Neural progenitor cell (in vitro differentiated cells): Measurements from ENCODE around the gene CNGA2. TPM values are rescaled to one million over a fixed set of nuclear protein-coding genes. Genes with fewer than 3 reads are reported as not detected.

Experiments used
- DNase-seq: peaks from one replicate; pipeline ENCODE4 v3.0.0-alpha.2; 2016; ENCODE audit warnings: low spot score
- H2AFZ ChIP-seq: fragments of 200-600 bp; sonication (generic); replicated peaks from 2 replicates; pipeline ENCODE4 v1.6.1; 2016; ENCODE audit warnings: antibody characterized with exemption
- H3F3A ChIP-seq: fragments of 200-600 bp; sonication (generic); 2 replicates; pipeline ENCODE4 v1.6.1; 2016; ENCODE audit warnings: antibody characterized with exemption, low read depth
- H3K27ac ChIP-seq: fragments of 200-600 bp; sonication (generic); 2 replicates; pipeline ENCODE4 v1.5.1; 2016; ENCODE audit warnings: mild to moderate bottlenecking
- H3K27me3 ChIP-seq: fragments of 200-600 bp; sonication (generic); 2 replicates; pipeline ENCODE4 v1.6.1; 2016; ENCODE audit warnings: mild to moderate bottlenecking, moderate library complexity
- H3K36me3 ChIP-seq: fragments of 200-600 bp; sonication (generic); 2 replicates; pipeline ENCODE4 v1.5.1; 2016
- H3K4me1 ChIP-seq: fragments of 200-600 bp; sonication (generic); 2 replicates; pipeline ENCODE4 v1.6.1; 2016; ENCODE audit warnings: mixed run types
- H3K4me2 ChIP-seq: fragments of 200-600 bp; sonication (generic); 2 replicates; pipeline ENCODE4 v1.6.1; 2016
- H3K4me3 ChIP-seq: fragments of 200-600 bp; sonication (generic); 2 replicates; pipeline ENCODE4 v1.5.1; 2016
- H3K79me2 ChIP-seq: fragments of 200-600 bp; sonication (generic); 2 replicates; pipeline ENCODE4 v1.6.1; 2016; ENCODE audit warnings: low read depth
- H3K9ac ChIP-seq: fragments of 200-600 bp; sonication (generic); 2 replicates; pipeline ENCODE4 v1.6.1; 2016
- H3K9me3 ChIP-seq: fragments of 200-600 bp; sonication (generic); 2 replicates; pipeline ENCODE4 v1.5.1; 2016; ENCODE audit warnings: low read depth
- H4K20me1 ChIP-seq: fragments of 200-600 bp; sonication (generic); 2 replicates; pipeline ENCODE4 v1.6.1; 2016; ENCODE audit warnings: low read depth
- H3K27ac Mint-ChIP-seq: 3 replicates; pipeline ENCODE4 v1.8.0; 2021; ENCODE audit warnings: mixed read lengths
- H3K27me3 Mint-ChIP-seq: 2 replicates; pipeline ENCODE4 v1.8.0; 2022; ENCODE audit warnings: low read depth, mild to moderate bottlenecking, inconsistent platforms, moderate library complexity, mixed read lengths; ENCODE audit not compliant: insufficient read depth
- H3K36me3 Mint-ChIP-seq: 3 replicates; pipeline ENCODE4 v1.8.0; 2021; ENCODE audit warnings: mixed read lengths
- H3K4me1 Mint-ChIP-seq: 3 replicates; pipeline ENCODE4 v1.8.0; 2021; ENCODE audit warnings: mixed read lengths
- H3K4me3 Mint-ChIP-seq: 3 replicates; pipeline ENCODE4 v1.8.0; 2021; ENCODE audit warnings: mild to moderate bottlenecking, moderate library complexity, mixed read lengths
- H3K9me3 Mint-ChIP-seq: 3 replicates; pipeline ENCODE4 v1.8.0; 2020; ENCODE audit warnings: mixed read lengths
- CTCF ChIP-seq: fragments of 200-600 bp; sonication (generic); IDR thresholded peaks from 2 replicates; pipeline ENCODE4 v1.5.1; 2017; ENCODE audit warnings: antibody characterized with exemption, mild to moderate bottlenecking
- EZH2 ChIP-seq: fragments of 200-600 bp; sonication (generic); IDR thresholded peaks from 2 replicates; pipeline ENCODE4 v1.6.1; 2017; ENCODE audit warnings: antibody characterized with exemption, mild to moderate bottlenecking, moderate library complexity
- EZH2phosphoT487 ChIP-seq: fragments of 200-600 bp; sonication (generic); IDR thresholded peaks from 2 replicates; pipeline ENCODE4 v1.6.1; 2017; ENCODE audit warnings: antibody characterized with exemption
- total RNA-seq: library from RNA; depleted of rRNA; stranded (reverse); fragments of >200 nt; gene quantifications from 2 replicates; pipeline ENCODE4 v1.2.3, GENCODE V29; 2015; ENCODE audit warnings: low replicate concordance

CNGA2 gene
- total RNA-seq, 1 donor from 2014 or later = not detected

- Histone ChIP-seq H3K27me3 (no peaks in the 10 kb centered on the region), H3K79me2 (no peaks in the 10 kb centered on the region), H3K27ac (no peak overlapping the region), H4K20me1 (no peaks in the 10 kb centered on the region), H3K9me3 (no peaks in the 10 kb centered on the region), H2AFZ (no peak overlapping the region), H3K36me3 (no peaks in the 10 kb centered on the region), H3K4me3 (no peak overlapping the region), H3K4me2 (no peak overlapping the region), H3F3A (no peaks in the 10 kb centered on the region), H3K9ac (no peak overlapping the region), H3K4me1 (no peaks in the 10 kb centered on the region)
- TF ChIP-seq CTCF (no peak), EZH2 (no peak), EZH2phosphoT487 (no peak)
- Mint-ChIP-seq H3K27me3 (no peaks in the 10 kb centered on the region), H3K4me3 (no peak overlapping the region), H3K4me1 (no peaks in the 10 kb centered on the region), H3K9me3 (peaks cover 6% of the 10 kb centered on the region), H3K36me3 (no peaks in the 10 kb centered on the region), H3K27ac (no peak overlapping the region)
- no peak for DNase-seq
These were observed 57.4 kb downstream of the CNGA2 start for GRCh38 chrX:151791961-151792360.

- Histone ChIP-seq H3K4me2 (no peak overlapping the region), H4K20me1 (no peaks in the 10 kb centered on the region), H3K9me3 (no peaks in the 10 kb centered on the region), H3K9ac (no peak overlapping the region), H2AFZ (no peak overlapping the region), H3K27ac (no peak overlapping the region), H3K4me1 (no peaks in the 10 kb centered on the region), H3K36me3 (no peaks in the 10 kb centered on the region), H3K27me3 (no peaks in the 10 kb centered on the region), H3K79me2 (no peaks in the 10 kb centered on the region), H3F3A (no peaks in the 10 kb centered on the region), H3K4me3 (no peak overlapping the region)
- DNase-seq = no peak
- TF ChIP-seq CTCF (no peak), EZH2 (no peak), EZH2phosphoT487 (no peak)
- H3K4me1 Mint-ChIP-seq = no peaks in the 10 kb centered on the region
- H3K9me3 Mint-ChIP-seq = peaks cover 9% of the 10 kb centered on the region
- no peaks in the 10 kb centered on the region for H3K27me3 Mint-ChIP-seq
- H3K27ac Mint-ChIP-seq = no peak overlapping the region
- no peak overlapping the region for H3K4me3 Mint-ChIP-seq
- H3K36me3 Mint-ChIP-seq = no peaks in the 10 kb centered on the region
These were observed 58.0 kb downstream of the CNGA2 start for GRCh38 chrX:151792505-151792904.

- H2AFZ ChIP-seq = no peak overlapping the region
- Mint-ChIP-seq H3K4me1 (no peaks in the 10 kb centered on the region), H3K27me3 (no peaks in the 10 kb centered on the region), H3K27ac (no peak overlapping the region), H3K36me3 (no peaks in the 10 kb centered on the region), H3K9me3 (peaks cover 10% of the 10 kb centered on the region), H3K4me3 (no peak overlapping the region)
- no peaks in the 10 kb centered on the region for H3F3A ChIP-seq
- H3K4me3 ChIP-seq = no peak overlapping the region
- no peak for DNase-seq
- no peak overlapping the region for H3K9ac ChIP-seq
- H3K27ac ChIP-seq = no peak overlapping the region
- H3K4me1 ChIP-seq = no peaks in the 10 kb centered on the region
- H3K36me3 ChIP-seq = no peaks in the 10 kb centered on the region
- no peaks in the 10 kb centered on the region for H3K9me3 ChIP-seq
- H3K27me3 ChIP-seq = no peaks in the 10 kb centered on the region
- H3K4me2 ChIP-seq = no peak overlapping the region
- H4K20me1 ChIP-seq = no peaks in the 10 kb centered on the region
- H3K79me2 ChIP-seq = no peaks in the 10 kb centered on the region
- TF ChIP-seq CTCF (no peak), EZH2 (no peak), EZH2phosphoT487 (no peak)
These were observed 59.3 kb downstream of the CNGA2 start for GRCh38 chrX:151793886-151794285.

Other genes with a start within 250 kb of the CNGA2 start
- gene PASD1, start 171.1 kb upstream of the CNGA2 start, total RNA-seq = not detected in 2 replicates
- gene PRRG3, start 39.3 kb upstream of the CNGA2 start, total RNA-seq = 1.9 and 2.0 TPM in 2 replicates
- not detected in 2 replicates for gene FATE1, start 18.7 kb upstream of the CNGA2 start, total RNA-seq
- not detected in 2 replicates for gene MAGEA4, start 178.1 kb downstream of the CNGA2 start, total RNA-seq
- gene GABRE, start 239.9 kb downstream of the CNGA2 start, total RNA-seq = 0.92 and 1.1 TPM in 2 replicates